IMR-90 (cell line): Measurements from ENCODE around the gene CEBPB. TPM values are rescaled to one million over a fixed set of nuclear protein-coding genes. Genes with fewer than 3 reads are reported as not detected.

ENCODE experiments used
- ATAC-seq: fragments of 200-7000 bp; cut with Tn5 transposase; 2 replicates; pipeline ENCODE4 v1.9.1; 2020; ENCODE audit warnings: low read depth, mild to moderate bottlenecking, moderate library complexity
- BruUV-seq: library from RNA; stranded (reverse); fragments of 400-500 nt; replicated peaks from 2 replicates; lab custom pipeline; 2021; lab: Mats Ljungman, UMichigan
- CTCF ChIA-PET: fragments of 300-600 bp; formaldehyde crosslinking; extraction: SDS; loops from one replicate; lab custom pipeline; 2021; ENCODE audit warnings: antibody characterized with exemption; lab: Yijun Ruan, JAX
- POLR2A ChIA-PET: fragments of 300-600 bp; sonication (Branson Sonifier 250); formaldehyde crosslinking; loops from one replicate; lab custom pipeline; 2022; ENCODE audit warnings: antibody characterized with exemption; ENCODE audit not compliant: unreplicated experiment; lab: Charles Lee
- DNase-seq: peaks from one replicate; pipeline ENCODE4 v3.0.0; 2013
- H2AFZ ChIP-seq: replicated peaks from 2 replicates; pipeline ENCODE3; 2013; ENCODE audit warnings: low read length, mild to moderate bottlenecking; ENCODE audit not compliant: poor library complexity
- H2AK5ac ChIP-seq: 2 replicates; pipeline ENCODE4 v1.6.1; 2013; ENCODE audit warnings: low read depth, low read length, inconsistent platforms
- H2AK9ac ChIP-seq: replicated peaks from 2 replicates; pipeline ENCODE3; 2013; ENCODE audit warnings: mild to moderate bottlenecking, low read depth, low read length, moderate library complexity; ENCODE audit not compliant: poor library complexity
- H2BK120ac ChIP-seq: 2 replicates; pipeline ENCODE4 v1.6.1; 2013; ENCODE audit warnings: low read depth, low read length, inconsistent platforms
- H2BK15ac ChIP-seq: 3 replicates; pipeline ENCODE4 v1.6.1; 2013; ENCODE audit warnings: low read depth, low read length, inconsistent platforms
- H2BK20ac ChIP-seq: 2 replicates; pipeline ENCODE4 v1.6.1; 2013; ENCODE audit warnings: low read depth, mild to moderate bottlenecking, inconsistent platforms, low read length, moderate library complexity
- H2BK5ac ChIP-seq: 2 replicates; pipeline ENCODE4 v1.6.1; 2013; ENCODE audit warnings: mild to moderate bottlenecking, low read depth, low read length, inconsistent platforms; ENCODE audit not compliant: poor library complexity, severe bottlenecking
- H3K14ac ChIP-seq: replicated peaks from 2 replicates; pipeline ENCODE4 v1.6.1; 2013; ENCODE audit warnings: low read depth, low read length, inconsistent platforms
- H3K18ac ChIP-seq: 2 replicates; pipeline ENCODE4 v1.6.1; 2013; ENCODE audit warnings: low read depth, low read length, control low read depth
- H3K23ac ChIP-seq: 2 replicates; pipeline ENCODE4 v1.6.1; 2013; ENCODE audit warnings: low read depth, low read length, inconsistent platforms
- H3K27ac ChIP-seq: 2 replicates; pipeline ENCODE4 v1.5.1; 2013; ENCODE audit warnings: mild to moderate bottlenecking, control low read depth, low read length; ENCODE audit not compliant: insufficient read depth
- H3K27me3 ChIP-seq: 2 replicates; pipeline ENCODE4 v1.6.1; 2013; ENCODE audit warnings: low read length; ENCODE audit not compliant: control insufficient read depth, insufficient read depth
- H3K36me3 ChIP-seq: 2 replicates; pipeline ENCODE4 v1.6.1; 2013; ENCODE audit warnings: low read length, mixed read lengths; ENCODE audit not compliant: control insufficient read depth, insufficient read depth
- H3K4ac ChIP-seq: 2 replicates; pipeline ENCODE4 v1.6.1; 2013; ENCODE audit warnings: low read depth, low read length, inconsistent platforms
- H3K4me1 ChIP-seq: 2 replicates; pipeline ENCODE4 v1.6.1; 2013; ENCODE audit warnings: low read length, mixed read lengths; ENCODE audit not compliant: control insufficient read depth, insufficient read depth
- H3K4me2 ChIP-seq: 2 replicates; pipeline ENCODE4 v1.6.1; 2013; ENCODE audit warnings: low read depth, mild to moderate bottlenecking, control low read depth, low read length, moderate library complexity
- H3K4me3 ChIP-seq: 2 replicates; pipeline ENCODE4 v1.5.1; 2013; ENCODE audit warnings: low read depth, mild to moderate bottlenecking, control low read depth, low read length, moderate library complexity; ENCODE audit not compliant: insufficient read depth
- H3K56ac ChIP-seq: 2 replicates; pipeline ENCODE4 v1.6.1; 2013; ENCODE audit warnings: low read length, inconsistent platforms; ENCODE audit not compliant: insufficient read depth; ENCODE audit errors: extremely low read depth
- H3K79me1 ChIP-seq, 2 experiments: 2 replicates each; pipeline ENCODE4 v1.6.1; 2013; ENCODE audit warnings: low read length in 2 of 2, inconsistent platforms in 1 of 2, low read depth in 1 of 2
- H3K9ac ChIP-seq: 2 replicates; pipeline ENCODE4 v1.6.1; 2013; ENCODE audit warnings: low read depth, low read length, control low read depth
- H3K9me1 ChIP-seq: 2 replicates; pipeline ENCODE4 v1.6.1; 2013; ENCODE audit warnings: low read length, inconsistent platforms; ENCODE audit not compliant: insufficient read depth
- H3K9me3 ChIP-seq: 2 replicates; pipeline ENCODE4 v1.6.1; 2013; ENCODE audit warnings: low read length; ENCODE audit not compliant: control insufficient read depth, insufficient read depth
- H4K20me1 ChIP-seq: 2 replicates; pipeline ENCODE4 v1.6.1; 2013; ENCODE audit warnings: low read length, inconsistent platforms; ENCODE audit not compliant: insufficient read depth
- H4K5ac ChIP-seq: 2 replicates; pipeline ENCODE4 v1.6.1; 2013; ENCODE audit warnings: mild to moderate bottlenecking, low read depth, low read length, control low read depth
- H4K8ac ChIP-seq, 2 experiments: 2 replicates each; pipeline ENCODE4 v1.6.1; 2013; ENCODE audit warnings: low read depth in 2 of 2, low read length in 2 of 2, control low read depth in 1 of 2, inconsistent platforms in 1 of 2
- H4K91ac ChIP-seq: 2 replicates; pipeline ENCODE4 v1.6.1; 2013; ENCODE audit warnings: low read depth, low read length, inconsistent platforms; ENCODE audit not compliant: insufficient read depth
- BHLHE40 ChIP-seq: fragments of 150-350 bp; IDR thresholded peaks from 2 replicates; pipeline ENCODE4 v1.6.1; 2016; ENCODE audit warnings: mild to moderate bottlenecking, low read depth, low read length
- CEBPB ChIP-seq: IDR thresholded peaks from 2 replicates; pipeline ENCODE4 v1.6.1; 2012; ENCODE audit warnings: low read depth, low read length, improper control_type of control experiment
- CHD1 ChIP-seq: IDR thresholded peaks from 2 replicates; pipeline ENCODE4 v1.6.1; 2012; ENCODE audit warnings: low read depth, low read length, improper control_type of control experiment
- MAFK ChIP-seq: IDR thresholded peaks from 2 replicates; pipeline ENCODE4 v1.6.1; 2012; ENCODE audit warnings: low read depth, low read length, improper control_type of control experiment
- MAZ ChIP-seq: IDR thresholded peaks from 2 replicates; pipeline ENCODE4 v1.6.1; 2012; ENCODE audit warnings: low read depth, mild to moderate bottlenecking, low read length, improper control_type of control experiment, moderate library complexity, borderline replicate concordance
- MXI1 ChIP-seq: IDR thresholded peaks from 2 replicates; pipeline ENCODE4 v1.6.1; 2012; ENCODE audit warnings: low read depth, mild to moderate bottlenecking, low read length, moderate library complexity, borderline replicate concordance
- NFE2L2 ChIP-seq: fragments of 150-350 bp; IDR thresholded peaks from 2 replicates; pipeline ENCODE4 v1.6.1; 2016; ENCODE audit warnings: low read depth, mild to moderate bottlenecking, low read length
- POLR2A ChIP-seq: IDR thresholded peaks from 2 replicates; pipeline ENCODE4 v1.6.1; 2012; ENCODE audit warnings: mild to moderate bottlenecking, low read depth, low read length
- RAD21 ChIP-seq: IDR thresholded peaks from 2 replicates; pipeline ENCODE4 v1.6.1; 2012; ENCODE audit warnings: low read length, improper control_type of control experiment
- RCOR1 ChIP-seq: IDR thresholded peaks from 2 replicates; pipeline ENCODE4 v1.6.1; 2012; ENCODE audit warnings: mild to moderate bottlenecking, low read length, improper control_type of control experiment; ENCODE audit not compliant: insufficient replicate concordance
- SMC3 ChIP-seq: fragments of 150-350 bp; IDR thresholded peaks from 2 replicates; pipeline ENCODE4 v1.6.1; 2016; ENCODE audit warnings: low read depth, mild to moderate bottlenecking, antibody characterized with exemption, low read length, moderate library complexity
- WGBS, 2 experiments: methylation state at CpG; one replicate each; pipeline versions ENCODE4 v1.1.5 to v1.1.7; 2013; ENCODE audit warnings: missing lambda C conversion rate in 2 of 2; ENCODE audit not compliant: insufficient read length in 1 of 2; ENCODE audit errors: extremely low coverage in 2 of 2; 5-methylcytosine and 5-hydroxymethylcytosine counted together
- dilution Hi-C: fragments of 300-500 bp; cut with HindIII; formaldehyde crosslinking; loops from one replicate; pipeline ENCODE4 v1.14.3; 2018; ENCODE audit warnings: low sequenced_read_pairs; ENCODE audit not compliant: unreplicated experiment
- in situ Hi-C: fragments of 300-500 bp; cut with MboI; formaldehyde crosslinking; loops from 3 replicates; pipeline ENCODE4 v1.14.3; 2019; ENCODE audit warnings: low sequenced_read_pairs, inconsistent platforms, mixed read lengths
- intact Hi-C: fragments of 100-400 bp; cut with micrococcal nuclease; formaldehyde crosslinking; loops from 2 replicates; pipeline ENCODE4 v1.10.0; 2022
- polyA plus RNA-seq, 3 experiments: library from polyadenylated mRNA; depleted of rRNA; stranded (reverse); fragments of >200 nt; gene quantifications; 2 replicates each; pipeline ENCODE4 v1.2.3, GENCODE V29; 2012; ENCODE audit warnings: low replicate concordance in 1 of 3
- total RNA-seq: library from RNA; depleted of rRNA; stranded (reverse); fragments of >200 nt; gene quantifications from 2 replicates; pipeline ENCODE4 v1.2.3, GENCODE V29; 2012
- TF ChIP-seq, protein P1 (sequence below): fragments of 150-350 bp; IDR thresholded peaks from 2 replicates; pipeline ENCODE4 v1.6.1; 2016; ENCODE audit warnings: low read depth, mild to moderate bottlenecking, low read length, moderate library complexity, borderline replicate concordance
- TF ChIP-seq, protein P2 (sequence below): conservative IDR thresholded peaks from 2 replicates; pipeline ENCODE4 v1.5.1; 2012; ENCODE audit warnings: mild to moderate bottlenecking, low read depth, low read length, improper control_type of control experiment

Gene CEBPB
- total and polyA plus RNA-seq, 2 of the 4 experiments (the other 2 are of a cell fraction): 3.4 to 17.4 TPM

DNA sequence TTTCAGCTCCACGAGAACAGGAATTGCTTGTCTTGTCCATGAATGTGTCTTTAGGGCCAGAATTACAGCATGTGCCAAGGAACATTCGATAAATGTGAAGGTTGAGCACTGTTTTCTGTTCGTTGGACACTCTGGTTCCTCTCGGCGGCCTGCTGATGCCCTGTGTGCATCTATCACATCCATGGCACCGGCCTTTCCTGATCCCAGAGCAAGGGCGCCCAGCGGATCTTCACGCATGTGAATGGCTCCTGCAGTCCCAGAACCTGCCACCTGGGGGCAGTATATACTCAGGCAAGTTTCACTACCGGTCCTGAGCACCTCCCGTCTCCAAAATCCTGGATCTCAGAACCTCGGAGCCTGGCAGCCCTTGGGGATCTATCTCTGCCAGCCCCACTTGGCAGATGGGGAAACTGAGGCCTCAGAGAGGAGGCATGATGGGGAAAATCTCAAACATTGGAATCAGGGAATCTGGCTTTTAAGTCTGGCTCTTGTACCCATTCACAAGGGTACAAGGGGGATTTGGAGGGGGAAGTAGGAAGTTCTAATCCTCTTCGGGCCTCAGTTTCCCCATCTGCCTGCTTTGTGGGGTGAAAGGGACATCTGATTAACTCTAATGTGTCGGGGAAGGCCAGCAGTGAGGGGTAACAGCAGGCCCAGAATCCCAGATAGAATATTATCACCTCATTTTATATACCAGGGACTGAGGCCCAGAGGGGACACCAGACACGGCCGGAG, 4.3 kb upstream of the CEBPB start:
- Histone ChIP-seq H2BK5ac (no peak overlapping the region), H3K27ac (no peak overlapping the region), H2AK5ac (peak overlapping the region; percentile 37; the same call in 1 of the 2 replicates), H2AFZ (peak overlapping the region; percentile 84), H2AK9ac (peak overlapping the region; percentile 38), H3K4me2 (no peak overlapping the region), H2BK120ac (peak overlapping the region; percentile 35; the same call in 1 of the 2 replicates), H3K18ac (no peak overlapping the region), H3K4me3 (no peak overlapping the region), H4K8ac (peak overlapping the region in 1 of 2 experiments; percentile 84; a peak in 1 of 4 replicates), H4K91ac (0 out of 2 replicates have a peak overlapping the region, but pooled peaks have one; percentile 58), H3K9ac (no peak overlapping the region), H3K36me3 (no peaks in the 10 kb centered on the region), H3K4ac (peak overlapping the region; percentile 49; the same call in 1 of the 2 replicates), H3K23ac (no peak overlapping the region), H3K14ac (no peak overlapping the region; the same call in 1 of the 2 replicates), H3K27me3 (no peaks in the 10 kb centered on the region), H2BK15ac (peak overlapping the region; percentile 17; the same call in 1 of the 3 replicates), H3K9me3 (no peaks in the 10 kb centered on the region), H4K20me1 (no peaks in the 10 kb centered on the region), H3K9me1 (no peaks in the 10 kb centered on the region), H4K5ac (no peak overlapping the region), H3K4me1 (peaks cover 5% of the 10 kb centered on the region), H2BK20ac (peak overlapping the region; percentile 66; the same call in 1 of the 2 replicates), H3K56ac (no peak overlapping the region), H3K79me1 (no peaks in the 10 kb centered on the region)
- in situ Hi-C loops (loop anchor here (5.0 to 10.0 kb wide), 4 partner anchors 276 to 598 kb away; no protein-coding TSS in a partner anchor), dilution Hi-C loops (no loop called here), intact Hi-C loops (loop anchor here (1.0 to 5.0 kb wide), 5 partner anchors 274 to 602 kb away; no protein-coding TSS in a partner anchor)
- WGBS, 2 experiments: 0% methylated on average over 9 of the region's 16 CpGs; no CpG with 5 or more reads in 1 of the 2 experiments
- ATAC-seq (peak; percentile 38), DNase-seq (peak; percentile 76)
- TF ChIP-seq MAFK: no peak
- TF ChIP-seq BHLHE40: no peak
- TF ChIP-seq, protein P1, sequence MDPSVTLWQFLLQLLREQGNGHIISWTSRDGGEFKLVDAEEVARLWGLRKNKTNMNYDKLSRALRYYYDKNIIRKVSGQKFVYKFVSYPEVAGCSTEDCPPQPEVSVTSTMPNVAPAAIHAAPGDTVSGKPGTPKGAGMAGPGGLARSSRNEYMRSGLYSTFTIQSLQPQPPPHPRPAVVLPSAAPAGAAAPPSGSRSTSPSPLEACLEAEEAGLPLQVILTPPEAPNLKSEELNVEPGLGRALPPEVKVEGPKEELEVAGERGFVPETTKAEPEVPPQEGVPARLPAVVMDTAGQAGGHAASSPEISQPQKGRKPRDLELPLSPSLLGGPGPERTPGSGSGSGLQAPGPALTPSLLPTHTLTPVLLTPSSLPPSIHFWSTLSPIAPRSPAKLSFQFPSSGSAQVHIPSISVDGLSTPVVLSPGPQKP: no peak
- peak; percentile 45; the same call in 1 of the 2 replicates for TF ChIP-seq POLR2A
- TF ChIP-seq NFE2L2: no peak
- TF ChIP-seq MXI1: no peak
- TF ChIP-seq MAZ: no peak
- no peak for TF ChIP-seq CHD1
- peak; percentile 96 for TF ChIP-seq SMC3
- peak; percentile 98 for TF ChIP-seq RAD21
- TF ChIP-seq, protein P2, sequence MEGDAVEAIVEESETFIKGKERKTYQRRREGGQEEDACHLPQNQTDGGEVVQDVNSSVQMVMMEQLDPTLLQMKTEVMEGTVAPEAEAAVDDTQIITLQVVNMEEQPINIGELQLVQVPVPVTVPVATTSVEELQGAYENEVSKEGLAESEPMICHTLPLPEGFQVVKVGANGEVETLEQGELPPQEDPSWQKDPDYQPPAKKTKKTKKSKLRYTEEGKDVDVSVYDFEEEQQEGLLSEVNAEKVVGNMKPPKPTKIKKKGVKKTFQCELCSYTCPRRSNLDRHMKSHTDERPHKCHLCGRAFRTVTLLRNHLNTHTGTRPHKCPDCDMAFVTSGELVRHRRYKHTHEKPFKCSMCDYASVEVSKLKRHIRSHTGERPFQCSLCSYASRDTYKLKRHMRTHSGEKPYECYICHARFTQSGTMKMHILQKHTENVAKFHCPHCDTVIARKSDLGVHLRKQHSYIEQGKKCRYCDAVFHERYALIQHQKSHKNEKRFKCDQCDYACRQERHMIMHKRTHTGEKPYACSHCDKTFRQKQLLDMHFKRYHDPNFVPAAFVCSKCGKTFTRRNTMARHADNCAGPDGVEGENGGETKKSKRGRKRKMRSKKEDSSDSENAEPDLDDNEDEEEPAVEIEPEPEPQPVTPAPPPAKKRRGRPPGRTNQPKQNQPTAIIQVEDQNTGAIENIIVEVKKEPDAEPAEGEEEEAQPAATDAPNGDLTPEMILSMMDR: peak; percentile 97
- peak; percentile 44 for TF ChIP-seq RCOR1
- TF ChIP-seq CEBPB: no peak
- POLR2A ChIA-PET: no interaction called here
- CTCF ChIA-PET: interaction anchor here (0.6 to 0.8 kb wide), 3 partner anchors 277 to 408 kb away, joined by 3 to 5 read pairs (median 4); no protein-coding TSS in a partner anchor
- no TSS peak for BruUV-seq
